NCI-H526 treated with DMSO at 0.1 percent for 48 hours (cell line): Measurements from ENCODE around the gene CLCN1.

ENCODE experiments used
- DNase-seq: peaks from one replicate; lab custom pipeline; 2025; lab: John Stamatoyannopoulos, UW

CLCN1 gene

DNA sequence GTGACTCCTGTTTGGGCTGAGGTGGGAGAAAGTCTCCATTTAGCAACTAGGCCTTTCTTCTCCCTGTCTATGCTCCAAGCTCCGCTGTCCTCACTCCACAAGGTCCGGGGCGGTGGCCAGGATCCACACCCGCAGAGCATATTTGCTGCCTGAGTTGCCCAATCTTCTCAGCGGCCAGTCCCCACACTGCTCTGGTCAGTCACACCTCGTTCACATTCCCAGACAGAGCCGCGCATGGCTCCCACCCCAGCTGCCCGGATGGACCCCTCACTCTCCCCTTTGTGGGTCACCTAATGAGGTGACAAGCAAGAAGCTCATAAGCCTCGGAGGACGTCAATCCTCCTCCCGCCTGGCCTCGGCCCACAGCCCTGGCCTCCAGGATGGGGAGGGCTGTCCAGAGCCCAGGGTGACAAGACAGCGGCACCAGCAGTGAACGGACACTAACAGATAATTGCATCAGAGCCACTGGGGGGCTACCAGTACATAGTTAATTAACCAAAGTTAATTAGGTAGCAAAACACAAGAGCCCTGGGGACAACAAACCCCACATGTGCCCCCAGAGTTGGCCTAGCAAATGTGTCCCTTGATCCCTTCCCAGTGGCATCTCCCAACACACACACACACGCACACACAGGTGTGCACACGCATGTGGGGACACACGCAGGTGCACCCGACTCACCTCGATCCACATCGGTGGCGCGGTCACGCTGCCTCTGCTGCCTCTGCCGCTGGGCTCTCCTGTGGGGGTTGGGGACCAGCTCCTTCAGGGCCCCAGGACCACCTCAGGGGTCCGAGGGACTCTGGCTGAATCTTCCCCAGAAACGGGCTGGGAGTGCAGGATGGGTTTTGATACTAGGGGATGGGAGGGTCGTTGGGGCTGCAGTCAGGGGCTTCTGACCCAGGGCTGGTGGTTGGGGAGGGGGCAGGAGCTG lies 81.0 kb downstream of the CLCN1 start:
- DNase-seq: no peak

DNA sequence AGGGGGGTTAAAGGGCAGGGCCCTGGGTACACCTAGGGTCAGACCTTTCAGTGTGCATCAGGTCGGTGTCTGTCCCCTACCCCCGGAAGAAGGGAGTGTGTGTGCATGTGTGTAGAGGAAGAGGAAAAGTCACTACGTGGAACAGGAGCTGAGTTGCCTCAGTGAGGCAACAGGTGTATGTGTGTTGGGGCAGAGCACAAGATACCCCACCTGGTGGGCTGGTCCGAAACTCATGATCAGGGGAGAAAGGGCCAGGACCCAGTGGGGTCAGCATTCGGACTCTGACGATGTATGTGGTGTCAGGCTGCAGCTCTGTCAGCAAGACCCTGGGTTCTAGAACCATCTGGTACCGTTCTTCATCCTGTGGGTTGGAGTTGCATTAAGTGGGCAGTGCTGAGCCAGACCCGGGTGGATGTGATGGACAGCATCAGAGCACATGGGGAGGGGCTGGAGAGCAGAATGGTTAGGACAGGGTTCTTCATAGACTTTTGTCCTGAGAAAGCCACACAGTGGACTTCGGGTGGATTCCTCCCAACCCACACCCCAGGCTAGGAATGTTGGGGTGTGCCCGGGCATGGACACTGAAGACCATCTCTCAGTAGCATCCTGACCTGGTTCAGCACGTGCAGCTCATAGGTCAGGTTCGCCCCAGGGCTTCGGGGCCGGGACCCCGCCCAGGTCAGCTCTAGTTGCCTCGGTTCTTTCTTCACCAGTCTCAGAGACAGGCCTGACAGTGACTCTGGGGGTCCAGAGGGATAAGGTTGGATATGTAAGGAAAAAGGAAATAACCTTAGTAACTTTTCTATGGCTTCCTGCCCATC lies 82.0 kb downstream of the CLCN1 start:
- no peak for DNase-seq

- DNase-seq: no peak
Measured at GRCh38 chr7:143398616-143399015, 82.7 kb downstream of the CLCN1 start.

- DNase-seq: no peak
Measured at GRCh38 chr7:143399151-143399550, 83.2 kb downstream of the CLCN1 start.

GRCh38 chr7:143399642-143400041 lies 83.7 kb downstream of the CLCN1 start:
- DNase-seq: no peak

DNA sequence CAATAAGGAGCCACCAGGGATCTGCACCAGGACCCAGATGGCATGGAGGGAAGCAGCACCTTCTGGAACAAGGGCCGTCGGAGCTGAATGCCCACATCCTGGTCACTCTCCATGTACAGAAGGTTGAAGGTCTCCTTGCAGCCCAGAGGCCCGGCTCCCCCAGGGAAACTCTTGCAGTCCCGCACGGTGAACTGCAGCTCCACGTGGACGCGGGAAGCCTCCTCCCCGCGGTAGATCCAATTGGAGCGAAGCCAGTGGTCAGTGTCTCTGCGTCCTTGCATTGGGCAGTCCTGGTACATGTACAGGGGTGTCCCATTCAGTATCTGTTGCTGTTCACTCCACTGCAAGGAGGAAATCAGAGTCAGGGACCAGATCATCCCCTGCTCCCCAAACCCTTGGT lies 85.4 kb downstream of the CLCN1 start:
- no peak for DNase-seq
